GM21528 (cell line): ENCODE measurements around the gene TM9SF2.
A peak's percentile ranks its signal among the peaks of the same experiment; 100 is the strongest.

Experiments
- ATAC-seq: cut with Tn5 transposase; IDR thresholded peaks from one replicate; pipeline ENCODE4 v1.9.1; 2021; ENCODE audit warnings: mild to moderate bottlenecking, moderate library complexity; ENCODE audit not compliant: unreplicated experiment, low FRiP score

Gene TM9SF2

GRCh38 chr13:99575376-99576120 is 74.3 kb downstream of the TM9SF2 start:
- no peak for ATAC-seq

- no peak for ATAC-seq
Measured at GRCh38 chr13:99577934-99578917, 77.0 kb downstream of the TM9SF2 start.

GRCh38 chr13:99580500-99581268 is 79.4 kb downstream of the TM9SF2 start:
- ATAC-seq = no peak

- no peak for ATAC-seq
Measured at GRCh38 chr13:99582511-99582910, 81.2 kb downstream of the TM9SF2 start.

GRCh38 chr13:99585609-99586008 is 84.3 kb downstream of the TM9SF2 start:
- ATAC-seq = no peak

GRCh38 chr13:99587021-99587420 is 85.7 kb downstream of the TM9SF2 start:
- no peak for ATAC-seq

- ATAC-seq = no peak
Measured at GRCh38 chr13:99587893-99588606, 86.8 kb downstream of the TM9SF2 start.

- ATAC-seq = no peak
Measured at GRCh38 chr13:99589575-99589974, 88.3 kb downstream of the TM9SF2 start.

GRCh38 chr13:99590519-99591011 is 89.3 kb downstream of the TM9SF2 start:
- no peak for ATAC-seq

- ATAC-seq = no peak
Measured at GRCh38 chr13:99596180-99596579, 94.9 kb downstream of the TM9SF2 start.

GRCh38 chr13:99600318-99600717 is 99.0 kb downstream of the TM9SF2 start:
- ATAC-seq = no peak

GRCh38 chr13:99601535-99601934 is 100.3 kb downstream of the TM9SF2 start:
- ATAC-seq = no peak

GRCh38 chr13:99604636-99605035 is 103.4 kb downstream of the TM9SF2 start:
- ATAC-seq = no peak

- peak; percentile 68 for ATAC-seq
Measured at GRCh38 chr13:99605420-99606323, 104.4 kb downstream of the TM9SF2 start.

GRCh38 chr13:99606324-99607066 is 105.2 kb downstream of the TM9SF2 start, which contains the start of gene CLYBL:
CLYBL (plus strand) TSS chr13:99606690.
- peak; percentile 84 for ATAC-seq

GRCh38 chr13:99608345-99608744 is 107.1 kb downstream of the TM9SF2 start:
- no peak for ATAC-seq

- no peak for ATAC-seq
Measured at GRCh38 chr13:99610702-99611289, 109.5 kb downstream of the TM9SF2 start.
